Lower lobe of right lung (tissue), 2 donors: ENCODE data around the gene CWC27. TPM values are rescaled to one million over a fixed set of nuclear protein-coding genes. Genes with fewer than 3 reads are reported as not detected.
A peak's percentile ranks its signal among the peaks of the same experiment; 100 is the strongest.

Experiments
- ATAC-seq, 2 donors: fragments of 200-7000 bp; cut with Tn5 transposase; one replicate each; pipeline ENCODE4 v1.9.1; 2020 to 2022; ENCODE audit warnings: mild to moderate bottlenecking in 2 of 2, moderate library complexity in 2 of 2
- DNase-seq: peaks from one replicate; pipeline ENCODE4 v3.0.0-alpha.2; 2020
- H3K27ac ChIP-seq: fragments of 200-600 bp; one replicate; pipeline ENCODE4 v1.8.0; 2022
- H3K27me3 ChIP-seq: fragments of 200-600 bp; one replicate; pipeline ENCODE4 v1.8.0; 2022; ENCODE audit warnings: low read depth
- H3K36me3 ChIP-seq: fragments of 200-600 bp; one replicate; pipeline ENCODE4 v1.8.0; 2022; ENCODE audit warnings: mild to moderate bottlenecking
- H3K4me1 ChIP-seq: fragments of 200-600 bp; one replicate; pipeline ENCODE4 v1.8.0; 2022
- H3K4me3 ChIP-seq: fragments of 200-600 bp; one replicate; pipeline ENCODE4 v1.8.0; 2022; ENCODE audit warnings: mild to moderate bottlenecking
- H3K9me3 ChIP-seq: fragments of 200-600 bp; one replicate; pipeline ENCODE4 v1.8.0; 2022
- intact Hi-C: fragments of 100-400 bp; cut with DNase I; formaldehyde crosslinking; loops from one replicate; pipeline ENCODE4 v1.11.0; 2022
- total RNA-seq: library from RNA; stranded (reverse); fragmentation: NEBNext Ultra II Directional; extraction: Animal tissue kit (Norgen Biotek cat#: 25700); gene quantifications from one replicate; pipeline ENCODE4 v1.2.1, GENCODE V29; 2021
- TF ChIP-seq, protein P1 (sequence below): fragments of 200-600 bp; IDR thresholded peaks from one replicate; pipeline ENCODE4 v1.8.0; 2022; ENCODE audit warnings: antibody characterized with exemption, mild to moderate bottlenecking
- donor health status: DM: no; HTN: yes; CAD: no; lungs with severe emphysema.

Gene CWC27
- total RNA-seq, 1 donor from 2014 or later, result 17.3 TPM

DNA sequence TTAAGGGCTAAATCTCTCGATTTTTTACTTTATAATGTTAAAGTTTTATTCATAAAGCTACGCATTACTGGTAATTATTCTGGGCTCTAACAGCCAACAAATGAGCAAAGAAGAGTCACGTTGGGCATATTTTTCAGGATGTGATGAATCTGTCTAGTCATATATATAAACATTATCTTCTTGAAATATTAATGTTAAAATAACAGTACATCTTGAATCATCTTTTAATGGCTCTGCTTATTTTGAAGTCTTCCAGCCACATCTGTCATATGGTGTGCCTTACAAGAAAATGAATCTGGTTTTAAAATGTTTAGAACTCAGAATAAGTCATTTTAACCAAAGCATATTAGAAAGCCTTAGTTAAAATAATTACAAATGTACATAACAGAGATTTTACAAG, 96.9 kb downstream of the CWC27 start:
- ATAC-seq (no peak), DNase-seq (no peak)
- Histone ChIP-seq H3K4me1 (no peaks in the 10 kb centered on the region), H3K27me3 (no peaks in the 10 kb centered on the region), H3K4me3 (no peak overlapping the region), H3K36me3 (no peaks in the 10 kb centered on the region), H3K9me3 (no peaks in the 10 kb centered on the region), H3K27ac (no peak overlapping the region)
- intact Hi-C loops, result no loop called here
- TF ChIP-seq, protein P1, sequence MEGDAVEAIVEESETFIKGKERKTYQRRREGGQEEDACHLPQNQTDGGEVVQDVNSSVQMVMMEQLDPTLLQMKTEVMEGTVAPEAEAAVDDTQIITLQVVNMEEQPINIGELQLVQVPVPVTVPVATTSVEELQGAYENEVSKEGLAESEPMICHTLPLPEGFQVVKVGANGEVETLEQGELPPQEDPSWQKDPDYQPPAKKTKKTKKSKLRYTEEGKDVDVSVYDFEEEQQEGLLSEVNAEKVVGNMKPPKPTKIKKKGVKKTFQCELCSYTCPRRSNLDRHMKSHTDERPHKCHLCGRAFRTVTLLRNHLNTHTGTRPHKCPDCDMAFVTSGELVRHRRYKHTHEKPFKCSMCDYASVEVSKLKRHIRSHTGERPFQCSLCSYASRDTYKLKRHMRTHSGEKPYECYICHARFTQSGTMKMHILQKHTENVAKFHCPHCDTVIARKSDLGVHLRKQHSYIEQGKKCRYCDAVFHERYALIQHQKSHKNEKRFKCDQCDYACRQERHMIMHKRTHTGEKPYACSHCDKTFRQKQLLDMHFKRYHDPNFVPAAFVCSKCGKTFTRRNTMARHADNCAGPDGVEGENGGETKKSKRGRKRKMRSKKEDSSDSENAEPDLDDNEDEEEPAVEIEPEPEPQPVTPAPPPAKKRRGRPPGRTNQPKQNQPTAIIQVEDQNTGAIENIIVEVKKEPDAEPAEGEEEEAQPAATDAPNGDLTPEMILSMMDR, result no peak

DNA sequence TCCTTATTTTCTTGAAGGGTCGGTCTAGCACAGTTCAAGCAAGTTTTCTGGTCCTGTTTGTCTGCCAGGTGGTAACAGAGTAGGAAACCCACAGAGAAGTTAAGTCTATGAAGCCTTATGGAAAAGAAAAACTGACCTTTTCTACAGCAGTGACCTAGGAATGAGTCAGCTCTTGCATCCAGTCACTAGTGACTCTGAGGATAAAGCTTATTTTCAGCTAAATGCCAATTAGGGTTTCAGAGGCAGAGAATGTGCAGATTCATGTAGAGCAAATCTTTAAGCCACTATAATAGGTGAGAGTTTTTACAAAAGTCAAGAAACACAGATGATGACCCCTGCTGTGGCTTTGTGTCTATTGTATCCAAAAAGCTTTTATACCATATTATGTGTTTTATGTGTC, 100.7 kb downstream of the CWC27 start:
- DNase-seq (no peak), ATAC-seq (no peak)
- no peaks in the 10 kb centered on the region for H3K27me3 ChIP-seq
- no peaks in the 10 kb centered on the region for H3K36me3 ChIP-seq
- H3K4me1 ChIP-seq, result no peaks in the 10 kb centered on the region
- no peaks in the 10 kb centered on the region for H3K9me3 ChIP-seq
- H3K27ac ChIP-seq, result no peak overlapping the region
- intact Hi-C loops, result no loop called here
- TF ChIP-seq, protein P1, result no peak
- H3K4me3 ChIP-seq, result no peak overlapping the region

DNA sequence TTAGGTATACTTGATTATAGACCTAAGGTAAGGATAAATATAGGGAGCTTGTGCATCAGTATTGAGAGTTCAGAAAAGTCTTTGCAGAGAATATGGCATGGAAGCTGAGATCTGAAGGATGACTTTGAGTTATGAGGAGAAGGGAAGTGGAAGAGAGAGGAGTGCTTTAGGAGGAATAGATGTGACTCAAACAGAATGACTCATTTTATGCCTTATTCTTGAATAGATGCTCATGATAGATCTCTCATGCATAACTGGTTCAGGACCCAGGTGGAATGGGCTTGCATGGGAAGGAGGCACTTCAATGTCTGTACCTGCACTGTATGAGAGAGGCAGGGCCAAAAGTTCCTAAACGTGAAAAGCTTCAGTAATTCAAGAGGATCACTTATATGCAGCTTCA, 103.3 kb downstream of the CWC27 start:
- DNase-seq (no peak), ATAC-seq (no peak)

DNA sequence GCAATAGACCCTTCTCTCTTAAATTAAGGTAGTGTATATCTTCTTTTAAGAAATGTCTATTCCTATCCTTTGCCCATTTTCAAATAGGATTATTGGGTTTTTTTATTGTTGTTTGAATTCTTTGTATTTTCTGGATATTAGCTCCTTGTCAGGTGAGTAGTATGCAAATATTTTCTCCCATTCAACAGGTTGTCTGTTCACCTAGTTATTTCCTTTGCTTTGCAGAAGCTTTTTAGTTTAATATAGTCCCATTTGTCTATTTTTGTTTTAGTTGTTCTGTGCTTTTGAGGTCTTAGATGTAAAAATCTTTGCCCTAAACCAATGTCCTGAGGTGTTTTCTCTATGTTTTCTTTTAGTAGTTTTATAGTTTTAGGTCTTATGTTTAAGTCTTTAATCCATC, 104.7 kb downstream of the CWC27 start:
- DNase-seq (no peak), ATAC-seq (no peak)
- TF ChIP-seq, protein P1, result no peak
- Histone ChIP-seq H3K36me3 (no peaks in the 10 kb centered on the region), H3K4me1 (no peaks in the 10 kb centered on the region), H3K27ac (no peak overlapping the region), H3K9me3 (no peaks in the 10 kb centered on the region), H3K4me3 (no peak overlapping the region), H3K27me3 (no peaks in the 10 kb centered on the region)
- intact Hi-C loops, result no loop called here

More for the DNA sequence above, 103.3 kb downstream of the CWC27 start:
- intact Hi-C loops, result no loop called here
- Histone ChIP-seq H3K27ac (no peak overlapping the region), H3K27me3 (no peaks in the 10 kb centered on the region), H3K9me3 (no peaks in the 10 kb centered on the region), H3K36me3 (no peaks in the 10 kb centered on the region), H3K4me1 (no peaks in the 10 kb centered on the region), H3K4me3 (no peak overlapping the region)
- TF ChIP-seq, protein P1, result no peak

DNA sequence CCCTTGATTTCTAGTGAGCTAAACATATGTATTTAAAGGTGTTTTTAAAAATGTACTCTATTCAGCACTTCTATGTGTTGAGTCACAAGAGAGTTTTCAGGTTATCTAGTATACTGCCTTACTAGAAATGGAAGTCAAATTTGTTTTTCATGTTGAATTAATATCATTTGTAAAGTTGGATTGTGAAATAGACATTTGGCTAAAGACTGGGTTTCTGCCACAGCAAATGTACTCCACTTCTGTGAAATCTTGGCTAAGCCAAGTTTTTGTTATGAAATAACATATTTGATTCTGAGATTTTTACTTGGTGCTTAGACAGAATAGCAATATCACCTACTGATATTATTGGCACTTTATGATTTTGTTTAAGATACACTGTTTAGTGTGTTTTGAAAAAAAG, 106.0 kb downstream of the CWC27 start:
- H3K36me3 ChIP-seq, result no peaks in the 10 kb centered on the region
- DNase-seq (no peak), ATAC-seq (peak in 1 of 2 donors; percentile 48)
- intact Hi-C loops, result no loop called here
- TF ChIP-seq, protein P1, result no peak
- H3K27me3 ChIP-seq, result no peaks in the 10 kb centered on the region
- H3K4me3 ChIP-seq, result no peak overlapping the region
- H3K27ac ChIP-seq, result no peak overlapping the region
- H3K9me3 ChIP-seq, result no peaks in the 10 kb centered on the region
- H3K4me1 ChIP-seq, result no peaks in the 10 kb centered on the region

DNA sequence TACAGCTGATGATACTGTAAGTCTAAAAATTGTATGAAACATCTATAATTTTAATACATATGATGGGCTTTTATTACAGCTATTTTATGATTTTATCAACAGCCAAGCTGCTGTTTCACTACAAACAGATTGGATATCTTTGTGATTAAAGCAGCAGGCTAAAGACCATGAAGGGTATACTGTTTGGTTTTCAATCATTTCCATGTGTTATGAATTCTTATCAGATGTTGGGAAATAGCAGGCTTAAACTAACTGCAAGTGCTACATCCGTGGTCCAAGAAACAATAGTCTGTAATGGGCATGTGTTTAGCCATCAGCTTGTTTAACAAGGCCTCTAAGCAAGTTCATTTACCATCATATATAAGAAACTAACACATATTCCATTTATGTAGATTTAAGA, 107.5 kb downstream of the CWC27 start:
- Histone ChIP-seq H3K4me1 (no peaks in the 10 kb centered on the region), H3K9me3 (no peaks in the 10 kb centered on the region), H3K27me3 (no peaks in the 10 kb centered on the region), H3K36me3 (no peaks in the 10 kb centered on the region), H3K4me3 (no peak overlapping the region), H3K27ac (no peak overlapping the region)
- TF ChIP-seq, protein P1, result no peak
- no peak for ATAC-seq
- DNase-seq, result no peak
- intact Hi-C loops, result no loop called here
